ENCODE results near the gene SNAPC1. TPM values are rescaled to one million over a fixed set of nuclear protein-coding genes. Genes with fewer than 3 reads are reported as not detected.

Gene SNAPC1
- total and polyA plus RNA-seq, 9 of the 15 experiments (the other 6 are each of a cell fraction or from before 2014, with no cell fraction given) = 3.7 to 9.0 (median 7.9) TPM

DNA sequence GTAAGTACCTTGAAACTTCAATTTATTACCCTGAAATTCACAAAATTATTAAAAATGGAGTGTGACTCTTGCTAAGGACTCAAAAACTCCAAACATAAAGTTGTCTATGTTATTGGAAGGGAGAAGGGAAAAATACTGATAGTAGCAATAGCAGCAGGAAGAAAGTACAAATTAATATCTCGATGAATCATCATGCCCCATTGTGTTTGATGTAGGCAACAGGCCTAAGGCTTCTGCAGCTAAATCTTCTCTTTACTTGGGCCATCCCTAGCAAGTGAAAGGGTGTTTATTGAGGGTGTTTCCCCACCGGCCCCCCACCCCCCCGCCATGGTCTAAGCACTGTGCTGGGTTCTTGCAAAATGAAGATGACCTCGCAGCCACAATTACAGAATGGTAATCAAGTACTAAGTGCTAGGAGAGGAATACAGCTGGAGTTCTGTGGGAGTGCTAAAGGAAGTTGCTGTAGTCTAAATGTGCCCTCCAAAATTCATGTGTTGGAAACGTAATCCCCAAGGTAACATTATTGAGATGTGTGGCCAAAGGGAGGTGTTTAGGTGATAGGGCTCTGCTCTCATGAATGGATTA, 76.5 kb downstream of the SNAPC1 start:
- intact Hi-C loops (cut with micrococcal nuclease) = loop anchor here (10.0 kb wide), 1 partner anchor 544 kb away; no protein-coding TSS in a partner anchor
- H3K4me2 ChIP-seq (ENCODE audit: insufficient read depth, low read length) = no peak overlapping the region

More for the DNA sequence above, 76.5 kb downstream of the SNAPC1 start:
- CTCF ChIA-PET (ENCODE audit: low intra/inter-chr PET ratio) = interaction anchor here (2.4 kb wide), 1 partner anchor 378 kb away, joined by 22 read pairs; no protein-coding TSS in a partner anchor
- DNase-seq (ENCODE audit: extremely low read depth in 1 of 4, low spot score in 3 of 4) (no peak), FAIRE-seq (no peak), ATAC-seq (no peak)
- POLR2A ChIA-PET = interaction anchor here (0.5 kb wide), 1 partner anchor 849 kb away, joined by 3 read pairs; no protein-coding TSS in a partner anchor
- Histone ChIP-seq H2AFZ (ENCODE audit: low read depth, low read length) (no peak overlapping the region), H3K27me3 (ENCODE audit: control insufficient read depth in 2 of 2, insufficient read depth in 2 of 2, low read length in 2 of 2) (no peaks in the 10 kb centered on the region), H3K4me1 (replicated peaks in 1 of 2; ENCODE audit: control insufficient read depth in 2 of 2, insufficient read depth in 2 of 2, low read length in 2 of 2) (no peaks in the 10 kb centered on the region), H3K9me1 (ENCODE audit: control insufficient read depth, insufficient read depth, low read length) (no peaks in the 10 kb centered on the region), H3K4me3 (no peak overlapping the region), H3K9me3 (replicated peaks; ENCODE audit: control insufficient read depth, insufficient read depth, low read depth, low read length) (no peaks in the 10 kb centered on the region), H3K36me3 (ENCODE audit: control insufficient read depth, insufficient read depth, low read length) (no peaks in the 10 kb centered on the region), H3K9ac (ENCODE audit: insufficient read depth in 1 of 2, low read depth in 2 of 2, low read length in 2 of 2) (no peak overlapping the region), H4K20me1 (replicated peaks; ENCODE audit: control insufficient read depth, insufficient read depth, low read length) (no peaks in the 10 kb centered on the region), H3K27ac (ENCODE audit: extremely low read depth, low read depth, low read length) (no peak overlapping the region), H3K79me2 (ENCODE audit: control insufficient read depth, insufficient read depth, low read length) (no peaks in the 10 kb centered on the region)
- no peak for TF ChIP-seq TCFL5 (CRISPR knock-in tag; conservative IDR thresholded peaks at IDR 0.05)
- no peak for TF ChIP-seq BCOR (IDR thresholded peaks at IDR 0.05)
- TF ChIP-seq, protein P1, sequence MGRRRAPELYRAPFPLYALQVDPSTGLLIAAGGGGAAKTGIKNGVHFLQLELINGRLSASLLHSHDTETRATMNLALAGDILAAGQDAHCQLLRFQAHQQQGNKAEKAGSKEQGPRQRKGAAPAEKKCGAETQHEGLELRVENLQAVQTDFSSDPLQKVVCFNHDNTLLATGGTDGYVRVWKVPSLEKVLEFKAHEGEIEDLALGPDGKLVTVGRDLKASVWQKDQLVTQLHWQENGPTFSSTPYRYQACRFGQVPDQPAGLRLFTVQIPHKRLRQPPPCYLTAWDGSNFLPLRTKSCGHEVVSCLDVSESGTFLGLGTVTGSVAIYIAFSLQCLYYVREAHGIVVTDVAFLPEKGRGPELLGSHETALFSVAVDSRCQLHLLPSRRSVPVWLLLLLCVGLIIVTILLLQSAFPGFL (CRISPR knock-in tag; IDR thresholded peaks at IDR 0.05) = no peak
- no peak for TF ChIP-seq NFE2L1 (tag; IDR thresholded peaks at IDR 0.05; ENCODE audit: borderline replicate concordance, low read depth)
- TF ChIP-seq ZNF134 (CRISPR knock-in tag; conservative IDR thresholded peaks at IDR 0.05) = no peak
- no peak for TF ChIP-seq L3MBTL2 (IDR thresholded peaks at IDR 0.05)
- no peak for TF ChIP-seq TAL1 (IDR thresholded peaks at IDR 0.05)
- TF ChIP-seq IRF2 (CRISPR knock-in tag; IDR thresholded peaks at IDR 0.05) = no peak
- TF ChIP-seq ZNF239 (CRISPR knock-in tag; IDR thresholded peaks at IDR 0.05) = no peak
- no peak for TF ChIP-seq CREM (IDR thresholded peaks at IDR 0.05; ENCODE audit: low read depth)
- TF ChIP-seq SMAD4 (CRISPR knock-in tag; conservative IDR thresholded peaks at IDR 0.05) = no peak
- TF ChIP-seq SPI1 (IDR thresholded peaks at IDR 0.05; ENCODE audit: borderline replicate concordance, low read depth, low read length) = no peak
- no peak for TF ChIP-seq JUND (IDR thresholded peaks at IDR 0.05; ENCODE audit: borderline replicate concordance, low read depth, low read length)
- TF ChIP-seq JUND (tag; IDR thresholded peaks at IDR 0.05; ENCODE audit: borderline replicate concordance, low read depth, low read length) = no peak
- TF ChIP-seq MED1 (CRISPR knock-in tag; IDR thresholded peaks at IDR 0.05; ENCODE audit: borderline replicate concordance) = no peak
- no peak for TF ChIP-seq ILF3 (IDR thresholded peaks at IDR 0.05; ENCODE audit: borderline replicate concordance)
- in situ Hi-C loops (cut with MboI) = loop anchor here (5.0 kb wide), 1 partner anchor 381 kb away; no protein-coding TSS in a partner anchor
- 4% methylated on average over 3 of the region's 5 CpGs for WGBS (ENCODE audit: insufficient coverage, low coverage, missing lambda C conversion rate)
- no TSS peak for BruUV-seq (replicated peaks)

All from K562 (cell line).